H9 (cell line): ENCODE results near the gene FAM83F. TPM values are rescaled to one million over a fixed set of nuclear protein-coding genes. Genes with fewer than 3 reads are reported as not detected.

ENCODE experiments used
- DNase-seq: peaks from one replicate; pipeline ENCODE4 v3.0.0-alpha.2; 2017
- H2AFZ ChIP-seq: one replicate; pipeline ENCODE4 v1.6.1; 2013; ENCODE audit warnings: mild to moderate bottlenecking, low read length, control low read depth, moderate library complexity
- H2AK5ac ChIP-seq: 2 replicates; pipeline ENCODE4 v1.6.1; 2013; ENCODE audit warnings: low read length, control low read depth, mixed read lengths; ENCODE audit not compliant: insufficient read length
- H2BK120ac ChIP-seq: one replicate; pipeline ENCODE4 v1.6.1; 2013; ENCODE audit warnings: low read depth, mild to moderate bottlenecking, low read length, control low read depth, inconsistent platforms; ENCODE audit not compliant: poor library complexity, severe bottlenecking
- H2BK12ac ChIP-seq: 2 replicates; pipeline ENCODE4 v1.6.1; 2013; ENCODE audit warnings: low read length, control low read depth, mixed read lengths, low read depth; ENCODE audit not compliant: insufficient read length
- H2BK15ac ChIP-seq: 2 replicates; pipeline ENCODE4 v1.6.1; 2013; ENCODE audit warnings: low read depth, low read length, control low read depth
- H2BK20ac ChIP-seq: one replicate; pipeline ENCODE4 v1.6.1; 2013; ENCODE audit warnings: low read depth, mild to moderate bottlenecking, low read length, control low read depth, inconsistent platforms; ENCODE audit not compliant: poor library complexity, severe bottlenecking
- H2BK5ac ChIP-seq: 2 replicates; pipeline ENCODE4 v1.6.1; 2013; ENCODE audit warnings: low read length, control low read depth, mixed read lengths; ENCODE audit not compliant: insufficient read length
- H3K14ac ChIP-seq: 2 replicates; pipeline ENCODE4 v1.6.1; 2013; ENCODE audit warnings: low read length, control low read depth; ENCODE audit not compliant: insufficient read depth
- H3K18ac ChIP-seq: 2 replicates; pipeline ENCODE4 v1.6.1; 2013; ENCODE audit warnings: low read depth, mild to moderate bottlenecking, mixed read lengths, low read length, control low read depth; ENCODE audit not compliant: insufficient read length
- H3K23ac ChIP-seq: 2 replicates; pipeline ENCODE4 v1.6.1; 2013; ENCODE audit warnings: low read length, control low read depth, mixed read lengths, low read depth; ENCODE audit not compliant: insufficient read length
- H3K23me2 ChIP-seq: 2 replicates; pipeline ENCODE4 v1.6.1; 2013; ENCODE audit warnings: low read depth, mild to moderate bottlenecking, mixed read lengths, low read length, control low read depth; ENCODE audit not compliant: insufficient read length, poor library complexity, severe bottlenecking
- H3K27ac ChIP-seq: 2 replicates; pipeline ENCODE4 v1.5.1; 2013; ENCODE audit warnings: low read length, control low read depth, mixed read lengths, low read depth; ENCODE audit not compliant: insufficient read length
- H3K27me3 ChIP-seq: 2 replicates; pipeline ENCODE4 v1.6.1; 2013; ENCODE audit warnings: low read length, control low read depth, inconsistent platforms; ENCODE audit not compliant: insufficient read depth
- H3K4ac ChIP-seq: 2 replicates; pipeline ENCODE4 v1.6.1; 2013; ENCODE audit warnings: low read depth, mild to moderate bottlenecking, control low read depth, inconsistent platforms, low read length, moderate library complexity
- H3K4me1 ChIP-seq: 2 replicates; pipeline ENCODE4 v1.6.1; 2013; ENCODE audit warnings: low read length, control low read depth, inconsistent platforms; ENCODE audit not compliant: insufficient read depth
- H3K4me2 ChIP-seq: 2 replicates; pipeline ENCODE4 v1.6.1; 2013; ENCODE audit warnings: low read length, control low read depth, mixed read lengths; ENCODE audit not compliant: insufficient read length, insufficient read depth
- H3K56ac ChIP-seq: 2 replicates; pipeline ENCODE4 v1.6.1; 2013; ENCODE audit warnings: low read depth, mild to moderate bottlenecking, mixed read lengths, low read length, control low read depth; ENCODE audit not compliant: insufficient read length
- H3K79me1 ChIP-seq: 2 replicates; pipeline ENCODE4 v1.6.1; 2013; ENCODE audit warnings: low read depth, mild to moderate bottlenecking, moderate library complexity, low read length, control low read depth, inconsistent platforms; ENCODE audit not compliant: insufficient read depth, poor library complexity, severe bottlenecking
- H3K79me2 ChIP-seq: 2 replicates; pipeline ENCODE4 v1.6.1; 2013; ENCODE audit warnings: low read length, control low read depth, inconsistent platforms; ENCODE audit not compliant: insufficient read depth
- H3K9ac ChIP-seq: 2 replicates; pipeline ENCODE4 v1.6.1; 2013; ENCODE audit warnings: low read length, control low read depth, mixed read lengths; ENCODE audit not compliant: insufficient read length; ENCODE audit errors: extremely low read depth
- H3K9me3 ChIP-seq: one replicate; pipeline ENCODE4 v1.6.1; 2013; ENCODE audit warnings: low read depth, low read length, inconsistent platforms; ENCODE audit not compliant: control insufficient read depth
- H3T11ph ChIP-seq: one replicate; pipeline ENCODE4 v1.6.1; 2013; ENCODE audit warnings: mild to moderate bottlenecking, low read length, control low read depth, inconsistent platforms
- H4K20me1 ChIP-seq: one replicate; pipeline ENCODE4 v1.6.1; 2013; ENCODE audit not compliant: control insufficient read depth, insufficient read length, insufficient read depth
- H4K5ac ChIP-seq: 2 replicates; pipeline ENCODE4 v1.6.1; 2013; ENCODE audit warnings: low read depth, mild to moderate bottlenecking, mixed read lengths, low read length, control low read depth; ENCODE audit not compliant: insufficient read length
- H4K8ac ChIP-seq: replicated peaks from 2 replicates; pipeline ENCODE4 v1.6.1; 2013; ENCODE audit warnings: low read length, control low read depth, mixed read lengths, low read depth; ENCODE audit not compliant: insufficient read length
- H4K91ac ChIP-seq: 2 replicates; pipeline ENCODE4 v1.6.1; 2013; ENCODE audit warnings: low read depth, mild to moderate bottlenecking, moderate library complexity, mixed read lengths, low read length, control low read depth; ENCODE audit not compliant: insufficient read length
- H3K27ac Mint-ChIP-seq, 3 experiments: 2 replicates in 2 of 3; 3 replicates in 1 of 3; pipeline ENCODE4 v1.8.0; 2020 to 2021; ENCODE audit warnings: mixed read lengths in 3 of 3, mild to moderate bottlenecking in 1 of 3, moderate library complexity in 1 of 3
- H3K27me3 Mint-ChIP-seq: 2 replicates; pipeline ENCODE4 v1.8.0; 2021; ENCODE audit warnings: low read depth, mild to moderate bottlenecking, moderate library complexity, mixed read lengths
- H3K36me3 Mint-ChIP-seq, 3 experiments: 2 replicates in 2 of 3; 3 replicates in 1 of 3; pipeline ENCODE4 v1.8.0; 2020 to 2021; ENCODE audit warnings: low read depth in 3 of 3, mixed read lengths in 3 of 3; ENCODE audit not compliant: insufficient read depth in 1 of 3
- H3K4me1 Mint-ChIP-seq, 2 experiments: 2 replicates each; pipeline ENCODE4 v1.8.0; 2020; ENCODE audit warnings: mixed read lengths in 2 of 2
- H3K4me3 Mint-ChIP-seq, 2 experiments: 2 replicates in 1 of 2; 3 replicates in 1 of 2; pipeline ENCODE4 v1.8.0; 2020 to 2021; ENCODE audit warnings: mild to moderate bottlenecking in 2 of 2, mixed read lengths in 2 of 2, moderate library complexity in 1 of 2
- H3K9me3 Mint-ChIP-seq, 2 experiments: 2 replicates in 1 of 2; 3 replicates in 1 of 2; pipeline ENCODE4 v1.8.0; 2020; ENCODE audit warnings: mild to moderate bottlenecking in 2 of 2, mixed read lengths in 2 of 2, moderate library complexity in 1 of 2
- WGBS: extraction: QIAGEN DNeasy Blood & Tissue Kit; methylation state at CpG from one replicate; pipeline ENCODE4 v1.1.7; 2013; ENCODE audit warnings: missing lambda C conversion rate, low lambda C conversion rate, mixed read lengths; ENCODE audit not compliant: insufficient read length; ENCODE audit errors: extremely low coverage; 5-methylcytosine and 5-hydroxymethylcytosine counted together
- total RNA-seq: library from RNA; stranded (reverse); gene quantifications from 2 replicates; pipeline ENCODE4 v1.2.1, GENCODE V29; 2021
- TF ChIP-seq, protein P1 (sequence below): fragments of 200-600 bp; sonication (generic); conservative IDR thresholded peaks from 3 replicates; pipeline ENCODE4 v1.8.0; 2021; ENCODE audit warnings: antibody characterized with exemption, mild to moderate bottlenecking

The FAM83F gene
- total RNA-seq, 1 experiment from 2014 or later, result 17.4 TPM

DNA sequence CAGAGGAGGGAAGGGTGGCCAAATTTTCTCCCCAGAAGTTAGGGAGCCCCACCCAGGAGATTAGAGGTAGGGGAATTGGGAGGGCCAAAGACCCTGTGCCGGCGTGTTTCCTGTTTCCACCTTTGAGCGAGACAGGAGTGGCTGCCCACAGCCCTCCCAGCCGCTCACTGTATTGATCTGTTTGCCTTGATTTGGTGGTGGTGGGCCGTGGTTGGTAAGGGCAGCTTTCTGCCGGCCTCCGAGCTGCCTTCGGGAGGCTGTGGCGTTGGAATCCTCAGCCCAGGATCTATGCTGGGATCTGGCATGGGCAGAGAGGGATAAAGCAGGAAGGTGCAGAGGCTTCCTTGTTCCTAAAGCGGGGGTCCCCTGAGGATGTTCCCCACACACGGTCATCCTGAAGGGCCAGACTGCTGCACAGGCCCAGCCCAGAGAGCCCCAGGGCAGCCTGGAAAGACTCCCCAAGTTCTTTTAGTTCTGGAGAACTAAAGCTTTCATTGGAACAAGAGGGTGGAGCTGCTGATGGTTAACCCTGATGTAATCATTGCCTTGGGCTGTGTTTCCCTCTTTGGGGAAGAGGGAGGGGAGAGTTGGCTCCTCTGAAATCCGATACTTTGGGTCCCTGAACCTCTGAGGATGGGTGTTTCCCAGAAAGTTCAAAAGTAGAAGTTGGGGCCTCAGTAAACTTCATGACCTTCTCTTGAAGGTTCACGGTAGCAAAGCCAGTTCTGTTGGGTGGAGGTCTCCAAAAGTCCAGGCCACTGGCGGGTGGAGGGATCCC, 7.2 kb downstream of the FAM83F start:
- Mint-ChIP-seq H3K27ac (peak overlapping the region in 2 of 3 experiments; percentile 80 to 93; a peak in 5 of 7 replicates), H3K4me3 (peak overlapping the region in 1 of 2 experiments; percentile 38; a peak in 2 of 5 replicates), H3K27me3 (peaks cover 7% of the 10 kb centered on the region), H3K36me3 (peaks cover 10 to 15% (median 11%) of the 10 kb centered on the region in 3 experiments; a peak in 6 of 7 replicates), H3K4me1 (peaks cover 70 to 79% of the 10 kb centered on the region in 2 experiments), H3K9me3 (no peaks in the 10 kb centered on the region)
- Histone ChIP-seq H4K8ac (no peak overlapping the region), H2BK5ac (no peak overlapping the region), H3T11ph (no peak overlapping the region), H3K79me1 (peaks cover 6% of the 10 kb centered on the region), H2AFZ (no peak overlapping the region), H2BK120ac (no peak overlapping the region), H3K9me3 (no peaks in the 10 kb centered on the region), H3K18ac (no peak overlapping the region), H2AK5ac (no peak overlapping the region), H4K5ac (no peak overlapping the region), H2BK15ac (no peak overlapping the region), H3K4ac (no peak overlapping the region), H3K23me2 (peaks cover 3% of the 10 kb centered on the region), H3K4me2 (no peak overlapping the region), H3K79me2 (peaks cover 9% of the 10 kb centered on the region; the same call in 1 of the 2 replicates), H4K20me1 (peaks cover 2% of the 10 kb centered on the region), H2BK12ac (no peak overlapping the region), H3K27me3 (no peaks in the 10 kb centered on the region), H3K9ac (no peak overlapping the region), H3K23ac (no peak overlapping the region), H3K4me1 (peaks cover 11% of the 10 kb centered on the region), H3K27ac (no peak overlapping the region), H4K91ac (no peak overlapping the region), H2BK20ac (no peak overlapping the region), H3K14ac (peak overlapping the region; percentile 21; the same call in 1 of the 2 replicates), H3K56ac (no peak overlapping the region)
- no CpG with 5 or more reads among the region's 14 CpGs for WGBS
- no peak for DNase-seq
- TF ChIP-seq, protein P1, sequence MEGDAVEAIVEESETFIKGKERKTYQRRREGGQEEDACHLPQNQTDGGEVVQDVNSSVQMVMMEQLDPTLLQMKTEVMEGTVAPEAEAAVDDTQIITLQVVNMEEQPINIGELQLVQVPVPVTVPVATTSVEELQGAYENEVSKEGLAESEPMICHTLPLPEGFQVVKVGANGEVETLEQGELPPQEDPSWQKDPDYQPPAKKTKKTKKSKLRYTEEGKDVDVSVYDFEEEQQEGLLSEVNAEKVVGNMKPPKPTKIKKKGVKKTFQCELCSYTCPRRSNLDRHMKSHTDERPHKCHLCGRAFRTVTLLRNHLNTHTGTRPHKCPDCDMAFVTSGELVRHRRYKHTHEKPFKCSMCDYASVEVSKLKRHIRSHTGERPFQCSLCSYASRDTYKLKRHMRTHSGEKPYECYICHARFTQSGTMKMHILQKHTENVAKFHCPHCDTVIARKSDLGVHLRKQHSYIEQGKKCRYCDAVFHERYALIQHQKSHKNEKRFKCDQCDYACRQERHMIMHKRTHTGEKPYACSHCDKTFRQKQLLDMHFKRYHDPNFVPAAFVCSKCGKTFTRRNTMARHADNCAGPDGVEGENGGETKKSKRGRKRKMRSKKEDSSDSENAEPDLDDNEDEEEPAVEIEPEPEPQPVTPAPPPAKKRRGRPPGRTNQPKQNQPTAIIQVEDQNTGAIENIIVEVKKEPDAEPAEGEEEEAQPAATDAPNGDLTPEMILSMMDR, result no peak
